Measurements from ENCODE around the gene KIAA0930. TPM values are rescaled to one million over a fixed set of nuclear protein-coding genes. Genes with fewer than 3 reads are reported as not detected.

Gene KIAA0930
- total RNA-seq, 2 donors from 2014 or later: 54.1 to 55.2 TPM

- peaks cover 6% of the 10 kb centered on the region in 2 donors for H3K4me1 Mint-ChIP-seq (ENCODE audit: low read depth in 2 of 2)
- peaks cover 19% of the 10 kb centered on the region for H3K36me3 Mint-ChIP-seq
These were observed 51.9 kb downstream of the KIAA0930 start for GRCh38 chr22:45188779-45189178.

GRCh38 chr22:45187891-45188290 lies 52.8 kb downstream of the KIAA0930 start:
- DNase-seq (ENCODE audit: low spot score): no peak
- no peaks in the 10 kb centered on the region for H3K27me3 Mint-ChIP-seq
- no peak for ATAC-seq
- H3K27ac Mint-ChIP-seq: no peak overlapping the region
- H3K9me3 Mint-ChIP-seq: no peaks in the 10 kb centered on the region
- peaks cover 6% of the 10 kb centered on the region in 2 donors for H3K4me1 Mint-ChIP-seq (ENCODE audit: low read depth in 2 of 2)
- H3K4me3 Mint-ChIP-seq: no peak overlapping the region
- H3K36me3 Mint-ChIP-seq: peaks cover 27% of the 10 kb centered on the region

More at GRCh38 chr22:45188779-45189178, 51.9 kb downstream of the KIAA0930 start:
- H3K27ac Mint-ChIP-seq: no peak overlapping the region
- no peaks in the 10 kb centered on the region for H3K9me3 Mint-ChIP-seq
- H3K27me3 Mint-ChIP-seq: no peaks in the 10 kb centered on the region
- ATAC-seq (no peak), DNase-seq (ENCODE audit: low spot score) (no peak)
- H3K4me3 Mint-ChIP-seq: no peak overlapping the region

GRCh38 chr22:45185718-45186514 lies 54.8 kb downstream of the KIAA0930 start:
- H3K9me3 Mint-ChIP-seq: no peaks in the 10 kb centered on the region
- peak overlapping the region in 1 of 2 donors; percentile 43 for H3K27ac Mint-ChIP-seq
- DNase-seq (ENCODE audit: low spot score): no peak
- no peaks in the 10 kb centered on the region for H3K27me3 Mint-ChIP-seq
- H3K4me3 Mint-ChIP-seq: no peak overlapping the region
- peaks cover 29% of the 10 kb centered on the region for H3K36me3 Mint-ChIP-seq
- H3K4me1 Mint-ChIP-seq (ENCODE audit: low read depth in 2 of 2): peaks cover 6 to 10% of the 10 kb centered on the region in 2 donors
- peak in 1 of 2 donors; percentile 46 for ATAC-seq

GRCh38 chr22:45183974-45184373 lies 56.7 kb downstream of the KIAA0930 start:
- no peak for DNase-seq (ENCODE audit: low spot score)
- Mint-ChIP-seq H3K4me3 (no peak overlapping the region), H3K27me3 (no peaks in the 10 kb centered on the region), H3K27ac (peak overlapping the region in 1 of 2 donors; percentile 13), H3K36me3 (peaks cover 31% of the 10 kb centered on the region), H3K9me3 (no peaks in the 10 kb centered on the region), H3K4me1 (ENCODE audit: low read depth in 2 of 2) (peaks cover 17 to 19% of the 10 kb centered on the region in 2 donors)
- ATAC-seq: no peak

- DNase-seq (ENCODE audit: low spot score) (no peak), ATAC-seq (no peak)
- no peak overlapping the region for H3K4me3 Mint-ChIP-seq
- peaks cover 27% of the 10 kb centered on the region for H3K36me3 Mint-ChIP-seq
- peaks cover 26 to 27% of the 10 kb centered on the region in 2 donors for H3K4me1 Mint-ChIP-seq (ENCODE audit: low read depth in 2 of 2)
- no peaks in the 10 kb centered on the region for H3K27me3 Mint-ChIP-seq
- H3K27ac Mint-ChIP-seq: no peak overlapping the region
- H3K9me3 Mint-ChIP-seq: no peaks in the 10 kb centered on the region
These were observed 58.9 kb downstream of the KIAA0930 start for GRCh38 chr22:45181766-45182165.

- no peak for DNase-seq (ENCODE audit: low spot score)
- Mint-ChIP-seq H3K4me1 (ENCODE audit: low read depth in 2 of 2) (peaks cover 26 to 27% of the 10 kb centered on the region in 2 donors), H3K36me3 (peaks cover 27% of the 10 kb centered on the region), H3K27me3 (no peaks in the 10 kb centered on the region), H3K4me3 (no peak overlapping the region), H3K27ac (no peak overlapping the region), H3K9me3 (no peaks in the 10 kb centered on the region)
- no peak for ATAC-seq
These were observed 59.5 kb downstream of the KIAA0930 start for GRCh38 chr22:45181240-45181639.

- peaks cover 24 to 26% of the 10 kb centered on the region in 2 donors for H3K4me1 Mint-ChIP-seq (ENCODE audit: low read depth in 2 of 2)
- H3K27ac Mint-ChIP-seq: peak overlapping the region; percentile 16 to 64
- DNase-seq (ENCODE audit: low spot score): no peak
- peaks cover 23% of the 10 kb centered on the region for H3K36me3 Mint-ChIP-seq
- H3K4me3 Mint-ChIP-seq: no peak overlapping the region
- no peak for ATAC-seq
- H3K9me3 Mint-ChIP-seq: no peaks in the 10 kb centered on the region
- H3K27me3 Mint-ChIP-seq: no peaks in the 10 kb centered on the region
These were observed 60.5 kb downstream of the KIAA0930 start for GRCh38 chr22:45180146-45180679.

- Mint-ChIP-seq H3K4me3 (no peak overlapping the region), H3K4me1 (ENCODE audit: low read depth in 2 of 2) (peaks cover 28 to 34% of the 10 kb centered on the region in 2 donors), H3K27me3 (no peaks in the 10 kb centered on the region), H3K36me3 (peaks cover 19% of the 10 kb centered on the region), H3K27ac (peak overlapping the region; percentile 16 to 64), H3K9me3 (no peaks in the 10 kb centered on the region)
- ATAC-seq: no peak
- DNase-seq (ENCODE audit: low spot score): no peak
These were observed 61.2 kb downstream of the KIAA0930 start for GRCh38 chr22:45179276-45180049.

GRCh38 chr22:45172881-45173585 lies 67.7 kb downstream of the KIAA0930 start:
- Mint-ChIP-seq H3K36me3 (peaks cover 45% of the 10 kb centered on the region), H3K27ac (peak overlapping the region; percentile 45 to 47), H3K4me3 (peak overlapping the region; percentile 1), H3K4me1 (ENCODE audit: low read depth in 2 of 2) (peaks cover 51 to 55% of the 10 kb centered on the region in 2 donors), H3K9me3 (no peaks in the 10 kb centered on the region), H3K27me3 (no peaks in the 10 kb centered on the region)
- DNase-seq (ENCODE audit: low spot score): no peak
- no peak for ATAC-seq

GRCh38 chr22:45171830-45172229 lies 68.9 kb downstream of the KIAA0930 start:
- Mint-ChIP-seq H3K4me3 (no peak overlapping the region), H3K9me3 (no peaks in the 10 kb centered on the region), H3K27ac (no peak overlapping the region), H3K4me1 (ENCODE audit: low read depth in 2 of 2) (peaks cover 52 to 60% of the 10 kb centered on the region in 2 donors), H3K36me3 (peaks cover 45% of the 10 kb centered on the region), H3K27me3 (no peaks in the 10 kb centered on the region)
- no peak for DNase-seq (ENCODE audit: low spot score)
- ATAC-seq: no peak

GRCh38 chr22:45169591-45170466 lies 70.9 kb downstream of the KIAA0930 start:
- ATAC-seq (peak in 1 of 2 donors; percentile 62), DNase-seq (ENCODE audit: low spot score) (no peak)
- peaks cover 49 to 67% of the 10 kb centered on the region in 2 donors for H3K4me1 Mint-ChIP-seq (ENCODE audit: low read depth in 2 of 2)
- H3K27me3 Mint-ChIP-seq: no peaks in the 10 kb centered on the region
- H3K9me3 Mint-ChIP-seq: no peaks in the 10 kb centered on the region
- H3K36me3 Mint-ChIP-seq: peaks cover 48% of the 10 kb centered on the region
- peak overlapping the region; percentile 65 to 88 for H3K27ac Mint-ChIP-seq
- peak overlapping the region; percentile 58 for H3K4me3 Mint-ChIP-seq

GRCh38 chr22:45166932-45167331 lies 73.8 kb downstream of the KIAA0930 start:
- Mint-ChIP-seq H3K36me3 (peaks cover 35% of the 10 kb centered on the region), H3K4me1 (ENCODE audit: low read depth in 2 of 2) (peaks cover 45 to 58% of the 10 kb centered on the region in 2 donors), H3K9me3 (no peaks in the 10 kb centered on the region), H3K27ac (peak overlapping the region; percentile 53 to 58), H3K27me3 (no peaks in the 10 kb centered on the region), H3K4me3 (peak overlapping the region; percentile 57)
- no peak for DNase-seq (ENCODE audit: low spot score)
- ATAC-seq: no peak

Measured in natural killer cell treated with Interleukin-12 subunit alpha and Interleukin-12 subunit beta and Interleukin-15 and Interleukin-18, amount 100 ng/mL, for 72 hours (primary cell).